Lung microvascular endothelial cell (primary cell): ENCODE measurements around the gene FADD. TPM values are rescaled to one million over a fixed set of nuclear protein-coding genes. Genes with fewer than 3 reads are reported as not detected.

Experiments
- DNase-seq, 2 donors: peaks; one replicate each; pipeline versions ENCODE4 v3.0.0 to v3.0.0-alpha.2; 2010; ENCODE audit warnings: low read depth in 2 of 2
- total RNA-seq: library from RNA; depleted of rRNA; stranded (reverse); fragments of >200 nt; gene quantifications from 2 replicates; pipeline ENCODE4 v1.2.1, GENCODE V29; 2014

FADD gene
- total RNA-seq, 1 donor from 2014 or later = 45.2 TPM

- DNase-seq = no peak
Observed at GRCh38 chr11:70230840-70231710, 28.0 kb downstream of the FADD start.

DNA sequence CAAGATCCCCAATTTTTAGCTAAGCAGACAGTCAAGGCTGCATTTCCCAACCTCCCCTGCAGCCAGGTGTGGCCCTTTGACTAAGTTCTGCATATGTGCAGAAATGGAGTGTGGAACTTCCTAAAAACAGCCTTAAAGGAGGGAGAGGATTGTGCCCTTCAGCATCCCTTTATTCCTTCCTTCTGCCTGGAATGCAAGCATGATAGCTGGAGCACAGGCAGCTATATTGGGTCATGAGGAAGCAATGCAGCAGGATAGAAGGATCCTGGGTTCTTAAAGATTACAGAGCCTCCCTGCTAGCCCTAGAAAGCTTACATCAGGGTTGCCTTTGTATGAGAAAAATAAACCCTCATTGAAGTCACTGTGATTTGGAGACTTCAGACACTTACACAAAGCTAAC, 29.9 kb downstream of the FADD start:
- DNase-seq = no peak

GRCh38 chr11:70233511-70233934, 30.4 kb downstream of the FADD start:
- peak; percentile 20 to 92 for DNase-seq

- DNase-seq = no peak
Observed at GRCh38 chr11:70233962-70234361, 30.9 kb downstream of the FADD start.

DNA sequence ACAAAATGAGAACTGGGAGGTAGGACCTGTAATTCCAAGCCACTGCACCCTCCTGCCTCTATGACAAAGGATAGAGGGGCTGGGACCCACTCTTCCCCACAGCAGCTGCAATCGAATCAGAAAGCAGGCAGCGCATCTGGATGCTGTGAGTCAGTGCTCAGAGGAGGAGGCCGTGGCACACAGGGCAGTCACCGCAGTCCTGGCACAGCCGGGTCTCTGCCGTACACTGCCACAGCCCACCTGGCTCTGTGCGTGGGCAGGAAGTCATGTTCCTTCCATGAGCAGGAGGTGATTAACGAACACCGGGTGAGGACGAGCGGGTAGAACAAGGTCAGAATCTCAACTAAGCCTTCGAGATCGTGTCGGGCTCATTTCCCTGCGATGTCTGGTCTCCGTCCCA, 37.2 kb downstream of the FADD start:
- DNase-seq = no peak

- DNase-seq = no peak
Observed at GRCh38 chr11:70241709-70242108, 38.6 kb downstream of the FADD start.

DNA sequence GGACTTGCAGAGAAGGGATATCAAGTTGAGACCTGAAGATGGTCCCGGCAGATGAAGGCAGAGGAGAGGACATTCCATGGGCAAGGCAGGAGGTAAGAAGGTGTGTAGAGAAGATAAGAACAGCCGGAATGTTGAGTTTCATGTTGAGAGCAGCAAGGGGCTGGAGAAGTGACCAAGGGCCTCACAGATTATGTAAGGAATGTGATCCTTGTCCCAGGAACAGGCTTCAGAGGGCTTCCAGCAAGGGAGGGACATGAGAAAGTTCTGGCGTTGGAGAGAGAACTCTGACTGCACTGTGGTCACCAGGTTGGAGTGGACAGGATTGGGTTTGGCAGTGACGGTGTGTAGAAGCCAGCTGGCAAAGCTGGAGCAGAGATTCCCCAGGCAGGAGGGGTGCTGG, 39.8 kb downstream of the FADD start:
- no peak for DNase-seq

GRCh38 chr11:70243912-70244652, 41.0 kb downstream of the FADD start:
- no peak for DNase-seq

DNA sequence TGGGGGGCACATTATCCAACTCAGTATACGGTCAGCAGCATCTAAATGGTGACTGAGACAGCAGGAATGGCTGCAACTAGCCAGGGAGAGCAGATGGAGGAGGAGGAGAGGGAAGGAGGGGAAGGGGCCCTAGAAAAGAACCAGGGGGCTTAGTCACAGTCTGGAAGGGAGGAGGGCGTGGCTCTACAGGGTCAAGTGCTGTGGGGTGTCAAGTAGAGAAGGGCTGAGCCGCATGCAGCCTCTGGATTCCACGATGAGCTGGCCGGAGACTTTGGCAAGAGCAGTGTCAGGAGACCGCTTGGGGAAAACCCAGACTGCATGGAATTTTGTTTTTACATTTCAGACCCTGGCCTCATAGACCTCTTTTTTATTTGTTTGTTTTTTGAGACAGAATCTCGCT, 41.6 kb downstream of the FADD start:
- DNase-seq = peak; percentile 12 to 77

DNA sequence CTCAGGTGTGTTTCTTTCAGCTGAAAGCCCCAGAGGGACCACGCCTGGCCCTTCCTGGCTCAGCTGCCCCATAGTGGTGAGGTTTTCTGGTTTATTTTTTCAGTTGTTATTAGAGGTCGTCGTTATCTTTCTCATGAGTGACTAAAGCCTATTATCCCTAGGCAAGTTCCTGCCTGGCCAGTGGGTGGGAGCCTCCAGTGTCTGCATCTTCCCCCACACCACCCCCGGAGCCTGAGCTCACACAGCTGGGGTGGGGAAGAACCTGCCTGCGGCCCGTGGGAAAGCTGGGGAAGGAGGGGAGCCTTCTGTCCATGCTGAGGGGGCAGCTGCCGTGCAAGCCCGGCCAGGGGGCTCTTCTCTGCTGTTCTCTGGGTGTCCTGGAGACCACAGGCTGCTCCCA, 43.1 kb downstream of the FADD start:
- peak in 1 of 2 donors; percentile 12 for DNase-seq

- peak in 1 of 2 donors; percentile 25 for DNase-seq
Observed at GRCh38 chr11:70247042-70247709, 44.1 kb downstream of the FADD start.

- DNase-seq = no peak
Observed at GRCh38 chr11:70247710-70248072, 44.6 kb downstream of the FADD start.

DNA sequence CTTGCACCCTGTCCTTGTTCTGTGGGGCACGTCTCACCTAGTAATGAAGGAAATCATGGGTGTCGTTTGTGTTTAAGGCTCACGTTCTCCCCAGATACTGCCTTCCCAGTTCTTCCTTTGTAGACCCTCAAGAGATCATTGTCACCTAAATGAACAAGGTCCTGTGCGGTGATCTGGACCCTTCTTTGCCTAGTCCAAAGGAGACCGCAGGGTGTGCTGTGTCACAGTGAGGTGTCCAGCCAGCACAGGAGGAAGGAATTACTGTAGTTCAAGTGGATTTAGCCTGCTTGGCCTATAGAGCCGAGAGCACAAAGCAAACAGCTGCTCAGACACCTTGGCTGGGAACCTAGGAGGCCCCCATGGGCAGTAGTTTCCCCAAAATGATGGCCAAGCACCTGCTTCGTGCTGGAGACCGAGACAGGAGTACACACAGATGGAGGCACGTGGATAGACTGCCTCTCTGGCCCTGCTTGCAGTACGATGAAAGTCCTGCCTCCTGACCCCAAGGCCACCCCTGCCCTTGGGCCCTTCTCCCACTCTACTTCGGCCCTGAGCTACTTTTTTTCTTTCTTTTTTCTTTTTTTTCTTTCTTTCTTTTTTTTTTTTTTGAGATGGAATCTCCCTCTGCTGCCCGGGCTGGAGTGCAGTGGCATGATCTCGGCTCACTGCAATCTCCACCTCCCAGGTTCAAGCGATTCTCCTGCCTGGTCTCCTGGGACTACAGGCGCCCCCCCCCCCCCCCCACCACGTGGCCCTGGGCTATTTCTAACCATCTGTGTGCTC, 48.0 kb downstream of the FADD start:
- DNase-seq = no peak

GRCh38 chr11:70251659-70252321, 48.7 kb downstream of the FADD start:
- no peak for DNase-seq

- no peak for DNase-seq
Observed at GRCh38 chr11:70252844-70253243, 49.7 kb downstream of the FADD start.

- no peak for DNase-seq
Observed at GRCh38 chr11:70255477-70256116, 52.5 kb downstream of the FADD start.
